HEK293T (cell line): ENCODE measurements around the gene ATG5.

ENCODE experiments used
- FOXM1 ChIP-seq: fragments of 450-650 bp; IDR thresholded peaks from 2 replicates; pipeline ENCODE4 v1.6.1; 2017; ENCODE audit warnings: mild to moderate bottlenecking, borderline replicate concordance
- SP1 ChIP-seq: fragments of 450-650 bp; IDR thresholded peaks from 2 replicates; pipeline ENCODE4 v1.6.1; 2017
- SUZ12 ChIP-seq: fragments of 450-650 bp; IDR thresholded peaks from 2 replicates; pipeline ENCODE4 v1.6.1; 2016; ENCODE audit warnings: mild to moderate bottlenecking

DNA sequence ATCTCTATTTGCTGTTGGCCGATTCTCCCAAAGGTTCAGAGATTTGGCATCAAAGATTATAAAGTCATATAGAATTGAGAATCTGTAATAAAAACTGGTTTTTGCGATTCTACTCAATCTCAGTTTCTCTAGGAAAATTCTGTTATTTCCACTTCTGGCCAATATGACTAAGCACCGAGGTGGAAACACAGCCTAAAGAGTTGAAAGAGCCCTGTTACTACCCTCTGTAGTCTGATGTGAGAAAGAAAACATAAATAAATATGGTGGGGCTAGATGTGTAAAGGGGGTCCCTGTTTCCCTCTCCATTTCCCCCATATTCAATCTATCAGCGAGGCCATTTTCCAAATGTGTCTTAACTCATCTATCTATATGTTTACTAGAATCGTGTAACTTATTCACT is 156.0 kb downstream of the ATG5 start:
- no peak for TF ChIP-seq SP1
- no peak for TF ChIP-seq SUZ12
- no peak for TF ChIP-seq FOXM1
